H1 (cell line): ENCODE data around the gene ENPP3. TPM values are rescaled to one million over a fixed set of nuclear protein-coding genes. Genes with fewer than 3 reads are reported as not detected.

ENCODE experiments used
- CTCF ChIA-PET: fragments of 300-600 bp; sonication (Branson Sonifier 250); formaldehyde crosslinking; loops from one replicate; lab custom pipeline; 2021; ENCODE audit not compliant: partially characterized antibody; lab: Charles Lee
- POLR2A ChIA-PET: fragments of 300-600 bp; sonication (Branson Sonifier 250); formaldehyde crosslinking; loops from one replicate; lab custom pipeline; 2021; ENCODE audit warnings: inconsistent platforms; ENCODE audit not compliant: partially characterized antibody; lab: Charles Lee
- DNase-seq, 2 experiments: peaks; one replicate each; pipeline versions ENCODE4 v3.0.0 to v3.0.0-alpha.2; 2010 to 2022; ENCODE audit warnings: low spot score in 2 of 2, low read depth in 1 of 2, mixed read lengths in 1 of 2
- FAIRE-seq: peaks from 2 replicates; lab custom pipeline; 2011; peaks lifted over from hg19 to GRCh38; lab: Jason Lieb, UNC
- H2AFZ ChIP-seq: 2 replicates; pipeline ENCODE4 v1.8.1; 2012; ENCODE audit warnings: low read length, inconsistent platforms
- H2AK5ac ChIP-seq: 2 replicates; pipeline ENCODE4 v1.6.1; 2013; ENCODE audit warnings: low read depth, low read length
- H2BK120ac ChIP-seq: replicated peaks from 2 replicates; pipeline ENCODE3; 2013; ENCODE audit warnings: low read depth, low read length, inconsistent platforms
- H2BK12ac ChIP-seq: 2 replicates; pipeline ENCODE4 v1.6.1; 2013; ENCODE audit warnings: low read depth, low read length
- H2BK15ac ChIP-seq: 2 replicates; pipeline ENCODE4 v1.6.1; 2013; ENCODE audit warnings: low read length
- H2BK20ac ChIP-seq: 2 replicates; pipeline ENCODE4 v1.6.1; 2013; ENCODE audit warnings: low read length
- H2BK5ac ChIP-seq: 2 replicates; pipeline ENCODE4 v1.6.1; 2013; ENCODE audit warnings: low read depth, low read length
- H3K14ac ChIP-seq: 2 replicates; pipeline ENCODE4 v1.6.1; 2013; ENCODE audit warnings: inconsistent platforms; ENCODE audit not compliant: insufficient read length
- H3K18ac ChIP-seq: 2 replicates; pipeline ENCODE4 v1.6.1; 2013; ENCODE audit warnings: low read length; ENCODE audit errors: extremely low read depth
- H3K23ac ChIP-seq: 2 replicates; pipeline ENCODE4 v1.6.1; 2013; ENCODE audit warnings: inconsistent platforms; ENCODE audit not compliant: insufficient read length
- H3K23me2 ChIP-seq: 2 replicates; pipeline ENCODE4 v1.6.1; 2013; ENCODE audit warnings: low read depth, low read length
- H3K27ac ChIP-seq: 2 replicates; pipeline ENCODE4 v1.6.1; 2011; ENCODE audit warnings: low read depth, low read length, inconsistent platforms
- H3K27me3 ChIP-seq, 4 experiments: replicated peaks in 1 of 4; 1 replicate in 1 of 4; 2 replicates in 3 of 4; pipeline versions ENCODE4 v1.6.1 to v1.8.1; 2011 to 2013; ENCODE audit warnings: low read length in 3 of 4, mild to moderate bottlenecking in 3 of 4, inconsistent platforms in 2 of 4, mixed read lengths in 2 of 4, moderate library complexity in 1 of 4; ENCODE audit not compliant: control insufficient read depth in 3 of 4, insufficient read depth in 3 of 4; ENCODE audit errors: extremely low read depth in 1 of 4
- H3K36me3 ChIP-seq, 4 experiments: 2 replicates each; pipeline versions ENCODE4 v1.6.1 to v1.8.1; 2011 to 2013; ENCODE audit warnings: mild to moderate bottlenecking in 4 of 4, low read length in 3 of 4, moderate library complexity in 2 of 4, control low read depth in 1 of 4, inconsistent platforms in 1 of 4; ENCODE audit not compliant: insufficient read depth in 4 of 4, control insufficient read depth in 2 of 4
- H3K4ac ChIP-seq: replicated peaks from 2 replicates; pipeline ENCODE3; 2013; ENCODE audit warnings: low read length, low read depth, mixed read lengths, inconsistent platforms; ENCODE audit not compliant: insufficient read length
- H3K4me1 ChIP-seq, 4 experiments: replicated peaks in 1 of 4; 1 replicate in 1 of 4; 2 replicates in 3 of 4; pipeline versions ENCODE4 v1.6.1 to v1.8.1; 2011 to 2013; ENCODE audit warnings: low read length in 3 of 4, inconsistent platforms in 2 of 4, mixed read lengths in 1 of 4; ENCODE audit not compliant: insufficient read depth in 4 of 4, control insufficient read depth in 3 of 4
- H3K4me2 ChIP-seq, 2 experiments: 2 replicates each; pipeline versions ENCODE4 v1.6.1 to v1.8.1; 2011 to 2013; ENCODE audit warnings: low read depth in 2 of 2, low read length in 2 of 2, control low read depth in 1 of 2, inconsistent platforms in 1 of 2, mild to moderate bottlenecking in 1 of 2; ENCODE audit not compliant: insufficient read depth in 1 of 2
- H3K4me3 ChIP-seq, 4 experiments: fragments of 200-600, 300-600 bp in 1 of 4; sonication (generic), shearing (Covaris generic), sonication (Bioruptor Twin) in 1 of 4; 2 replicates each; pipeline versions ENCODE4 v1.5.1 to v1.8.1; 2011 to 2016; ENCODE audit warnings: low read length in 4 of 4, low read depth in 3 of 4, control low read depth in 2 of 4, inconsistent platforms in 2 of 4, mild to moderate bottlenecking in 2 of 4, mixed read lengths in 1 of 4, moderate library complexity in 1 of 4; ENCODE audit not compliant: insufficient read depth in 2 of 4; ENCODE audit errors: extremely low read depth in 1 of 4
- H3K56ac ChIP-seq: replicated peaks from 2 replicates; pipeline ENCODE3; 2013; ENCODE audit warnings: low read depth, mild to moderate bottlenecking, mixed read lengths, low read length, inconsistent platforms; ENCODE audit not compliant: insufficient read length
- H3K79me1 ChIP-seq: 2 replicates; pipeline ENCODE4 v1.6.1; 2013; ENCODE audit warnings: low read depth, low read length, control low read depth
- H3K79me2 ChIP-seq, 2 experiments: 2 replicates each; pipeline versions ENCODE4 v1.6.1 to v1.8.1; 2012 to 2013; ENCODE audit warnings: low read length in 2 of 2, mild to moderate bottlenecking in 2 of 2, inconsistent platforms in 1 of 2; ENCODE audit not compliant: insufficient read depth in 2 of 2, control insufficient read depth in 1 of 2
- H3K9ac ChIP-seq, 4 experiments: replicated peaks in 1 of 4; 1 replicate in 1 of 4; 2 replicates in 3 of 4; pipeline versions ENCODE4 v1.6.1 to v1.8.1; 2011 to 2013; ENCODE audit warnings: low read depth in 3 of 4, low read length in 3 of 4, control low read depth in 2 of 4, mild to moderate bottlenecking in 2 of 4, moderate library complexity in 2 of 4, inconsistent platforms in 1 of 4; ENCODE audit errors: extremely low read depth in 1 of 4
- H3K9me3 ChIP-seq, 2 experiments: 2 replicates each; pipeline versions ENCODE4 v1.6.1 to v1.8.1; 2012 to 2013; ENCODE audit warnings: mild to moderate bottlenecking in 2 of 2, moderate library complexity in 2 of 2, control low read depth in 1 of 2, inconsistent platforms in 1 of 2, low read depth in 1 of 2, low read length in 1 of 2, mixed read lengths in 1 of 2; ENCODE audit not compliant: insufficient read depth in 2 of 2
- H4K20me1 ChIP-seq, 2 experiments: replicated peaks in 1 of 2; 2 replicates each; pipeline versions ENCODE3 to v1.8.1; 2011 to 2013; ENCODE audit warnings: inconsistent platforms in 2 of 2, low read length in 2 of 2, mild to moderate bottlenecking in 1 of 2; ENCODE audit not compliant: insufficient read depth in 2 of 2, control insufficient read depth in 1 of 2
- H4K5ac ChIP-seq: 2 replicates; pipeline ENCODE4 v1.6.1; 2013; ENCODE audit warnings: low read length, low read depth, mixed read lengths, inconsistent platforms; ENCODE audit not compliant: insufficient read length
- H4K8ac ChIP-seq: 2 replicates; pipeline ENCODE4 v1.8.0; 2013; ENCODE audit warnings: mild to moderate bottlenecking, moderate library complexity, low read length, inconsistent platforms; ENCODE audit not compliant: insufficient read depth; ENCODE audit errors: extremely low read depth
- H4K91ac ChIP-seq: replicated peaks from 2 replicates; pipeline ENCODE3; 2013; ENCODE audit warnings: low read length, mixed read lengths, inconsistent platforms; ENCODE audit not compliant: insufficient read length
- SAP30 ChIP-seq: fragments of 300-600 bp; sonication (generic); IDR thresholded peaks from 2 replicates; pipeline ENCODE4 v1.7.1; 2012; ENCODE audit warnings: low read length, moderate library complexity, mild to moderate bottlenecking, inconsistent platforms; ENCODE audit not compliant: insufficient read depth, insufficient replicate concordance
- SP4 ChIP-seq: IDR thresholded peaks from 2 replicates; pipeline ENCODE4 v1.6.1; 2012; ENCODE audit warnings: low read length, inconsistent platforms
- polyA plus RNA-seq, 7 experiments: library from polyadenylated mRNA; depleted of rRNA in 3 of 7; stranded (reverse) in 5 of 7; unstranded in 2 of 7; fragments of >200 nt in 5 of 7; fragments of 200-250 nt in 2 of 7; gene quantifications; 1 replicate in 5 of 7; 2 replicates in 1 of 7; 4 replicates in 1 of 7; pipeline versions ENCODE4 v1.2.1 to v1.2.3, GENCODE V29; 2011 to 2013; ENCODE audit warnings: missing spikeins in 2 of 7, mixed read lengths in 2 of 7
- total RNA-seq: library from RNA; stranded (reverse); fragmentation: NEBNext Ultra II Directional; extraction: Animal tissue kit (Norgen Biotek cat#: 25700); gene quantifications from 2 replicates; pipeline ENCODE4 v1.2.1, GENCODE V29; 2021

ENPP3 gene
- total and polyA plus RNA-seq, 2 of the 8 experiments (the other 6 are each of a cell fraction or from before 2014, with no cell fraction given) = 0.11 TPM; not detected in 1

- no peak overlapping the region for H3K4me3 ChIP-seq
- H3K23ac ChIP-seq = no peak overlapping the region
- no peak overlapping the region for H2AK5ac ChIP-seq
- no peak overlapping the region for H2BK15ac ChIP-seq
- no peak overlapping the region for H3K4me2 ChIP-seq
- H3K27me3 ChIP-seq = no peaks in the 10 kb centered on the region; a peak in 1 of 7 replicates
- no peak overlapping the region for H3K27ac ChIP-seq
- no peaks in the 10 kb centered on the region for H3K4me1 ChIP-seq
- H4K8ac ChIP-seq = no peak overlapping the region
- no peak overlapping the region for H4K91ac ChIP-seq
- no peak overlapping the region for H3K4ac ChIP-seq
- no peak overlapping the region for H2BK12ac ChIP-seq
- H3K9me3 ChIP-seq = no peaks in the 10 kb centered on the region
- no peak overlapping the region for H4K5ac ChIP-seq
- no peaks in the 10 kb centered on the region for H3K79me1 ChIP-seq
- H3K36me3 ChIP-seq = no peaks in the 10 kb centered on the region
- FAIRE-seq = no peak
- H2BK20ac ChIP-seq = no peak overlapping the region
- H2AFZ ChIP-seq = no peak overlapping the region
- H3K79me2 ChIP-seq = no peaks in the 10 kb centered on the region
- DNase-seq = no peak
- no peak for TF ChIP-seq SP4
- TF ChIP-seq SAP30 = no peak
- TF ChIP-seq, all 59 proteins: peak for 0
- Histone ChIP-seq H3K14ac (no peak overlapping the region), H4K20me1 (no peaks in the 10 kb centered on the region), H3K18ac (no peak overlapping the region), H3K9ac (no peak overlapping the region), H2BK120ac (no peak overlapping the region), H3K56ac (no peak overlapping the region), H2BK5ac (no peak overlapping the region), H3K23me2 (no peaks in the 10 kb centered on the region)
- POLR2A ChIA-PET = no interaction called here
- CTCF ChIA-PET = interaction anchor here (1.4 to 1.6 kb wide), 2 partner anchors 15 to 24 kb away, joined by 3 to 4 read pairs; partner anchors contain the start of genes ENPP3 and MED23
Measured at GRCh38 chr6:131651782-131652181, 14.7 kb downstream of the ENPP3 start.
